OCI-LY3 (cell line): ENCODE data around the gene RAB25.
A peak's percentile ranks its signal among the peaks of the same experiment; 100 is the strongest.

ENCODE experiments used
- CTCF ChIP-seq: fragments of 200-600, 300-600 bp; sonication (generic); IDR thresholded peaks from 2 replicates; pipeline ENCODE4 v1.5.1; 2014; ENCODE audit warnings: antibody characterized with exemption, low read length, low read depth
- EZH2phosphoT487 ChIP-seq: fragments of 200-600 bp; shearing (Covaris generic); IDR thresholded peaks from 2 replicates; pipeline ENCODE4 v1.6.1; 2018; ENCODE audit warnings: antibody characterized with exemption, mixed run types, low read depth

- TF ChIP-seq CTCF (peak; percentile 58), EZH2phosphoT487 (no peak)
Observed at GRCh38 chr1:156025876-156026275, 35.1 kb upstream of the RAB25 start.
